ENCODE results near the gene ATP6V1B1.

ATP6V1B1 gene

GRCh38 chr2:70922235-70923234, 13.2 kb upstream of the ATP6V1B1 start:
- Histone ChIP-seq H3K27ac (no peak overlapping the region), H3K4me3 (no peak overlapping the region)

- Histone ChIP-seq H3K4me3 (no peak overlapping the region), H3K27ac (no peak overlapping the region)
Observed at GRCh38 chr2:70923378-70924015, 12.2 kb upstream of the ATP6V1B1 start.

- no peak overlapping the region for H3K4me3 ChIP-seq
- no peak overlapping the region for H3K27ac ChIP-seq
Observed at GRCh38 chr2:70926042-70926441, 9.7 kb upstream of the ATP6V1B1 start.

GRCh38 chr2:70927138-70927537, 8.6 kb upstream of the ATP6V1B1 start:
- H3K27ac ChIP-seq: no peak overlapping the region
- no peak overlapping the region for H3K4me3 ChIP-seq

GRCh38 chr2:70927641-70928040, 8.1 kb upstream of the ATP6V1B1 start:
- H3K27ac ChIP-seq: no peak overlapping the region
- H3K4me3 ChIP-seq: no peak overlapping the region

- Histone ChIP-seq H3K27ac (no peak overlapping the region), H3K4me3 (no peak overlapping the region)
Observed at GRCh38 chr2:70928366-70928765, 7.3 kb upstream of the ATP6V1B1 start.

- Histone ChIP-seq H3K4me3 (no peak overlapping the region), H3K27ac (no peak overlapping the region)
Observed at GRCh38 chr2:70930371-70931329, 5.0 kb upstream of the ATP6V1B1 start.

GRCh38 chr2:70931376-70932000, 4.2 kb upstream of the ATP6V1B1 start:
- H3K4me3 ChIP-seq: no peak overlapping the region
- no peak overlapping the region for H3K27ac ChIP-seq

- Histone ChIP-seq H3K4me3 (no peak overlapping the region), H3K27ac (no peak overlapping the region)
Observed at GRCh38 chr2:70932631-70933230, 3.0 kb upstream of the ATP6V1B1 start.

- H3K27ac ChIP-seq: no peak overlapping the region
- no peak overlapping the region for H3K4me3 ChIP-seq
Observed at GRCh38 chr2:70934981-70935380, 719 bp upstream of the ATP6V1B1 start.

GRCh38 chr2:70936165-70936978, 672 bp downstream of the ATP6V1B1 start:
- H3K27ac ChIP-seq: peak overlapping the region in 2 of 21 experiments; percentile 24 to 34
- no peak overlapping the region for H3K4me3 ChIP-seq

- Histone ChIP-seq H3K4me3 (no peak overlapping the region), H3K27ac (peak overlapping the region in 1 of 21 experiments; percentile 24)
Observed at GRCh38 chr2:70936979-70937811, 1.5 kb downstream of the ATP6V1B1 start.

GRCh38 chr2:70937866-70938585, 2.3 kb downstream of the ATP6V1B1 start:
- H3K27ac ChIP-seq: peak overlapping the region in 1 of 21 experiments; percentile 24
- H3K4me3 ChIP-seq: no peak overlapping the region

- Histone ChIP-seq H3K27ac (no peak overlapping the region), H3K4me3 (no peak overlapping the region)
Observed at GRCh38 chr2:70938586-70938950, 2.9 kb downstream of the ATP6V1B1 start.

- Histone ChIP-seq H3K4me3 (no peak overlapping the region), H3K27ac (no peak overlapping the region)
Observed at GRCh38 chr2:70939001-70939838, 3.5 kb downstream of the ATP6V1B1 start.
